RCC 7860 (cell line): ENCODE results near the gene SIAE.
"Not testable (repeated sequence)": the region's sequence is repeated elsewhere in the genome, so short reads cannot be mapped to it uniquely, and the experiment has no call there.

Experiments
- DNase-seq: peaks from one replicate; pipeline ENCODE4 v3.0.0-alpha.2; 2015; ENCODE audit warnings: low spot score
- FAIRE-seq: peaks from 2 replicates; lab custom pipeline; 2012; peaks lifted over from hg19 to GRCh38; lab: Jason Lieb, UNC

SIAE gene

GRCh38 chr11:124627546-124627945, 46.0 kb downstream of the SIAE start:
- FAIRE-seq = no peak
- DNase-seq = no peak

- no peak for DNase-seq
Measured at GRCh38 chr11:124625504-124626168, 47.9 kb downstream of the SIAE start.

GRCh38 chr11:124623861-124624525, 49.5 kb downstream of the SIAE start:
- FAIRE-seq (no peak), DNase-seq (no peak)

More at GRCh38 chr11:124625504-124626168, 47.9 kb downstream of the SIAE start:
- no peak for FAIRE-seq

- peak; percentile 66 for DNase-seq
- FAIRE-seq = no peak
Measured at GRCh38 chr11:124622531-124623451, 50.7 kb downstream of the SIAE start, which contains the start of gene TBRG1. Gene TBRG1 (plus strand): TSS chr11:124622864. CDS start chr11:124623084, 220 bp downstream.

- DNase-seq (no peak), FAIRE-seq (no peak)
Measured at GRCh38 chr11:124618863-124619262, 54.7 kb downstream of the SIAE start.

GRCh38 chr11:124612567-124613246, 60.8 kb downstream of the SIAE start:
- no peak for FAIRE-seq
- DNase-seq = no peak

- FAIRE-seq (no peak), DNase-seq (no peak)
Measured at GRCh38 chr11:124612045-124612444, 61.5 kb downstream of the SIAE start.

GRCh38 chr11:124611064-124611463, 62.5 kb downstream of the SIAE start, which contains the start of gene PANX3:
Gene PANX3 (plus strand): TSS chr11:124611428. CDS start chr11:124611557, 129 bp downstream.
- DNase-seq (no peak), FAIRE-seq (no peak)

- no peak for DNase-seq
- no peak for FAIRE-seq
Measured at GRCh38 chr11:124610295-124610694, 63.2 kb downstream of the SIAE start.

GRCh38 chr11:124608147-124608546, 65.4 kb downstream of the SIAE start:
- no peak for DNase-seq
- no peak for FAIRE-seq

GRCh38 chr11:124605719-124606118, 67.8 kb downstream of the SIAE start:
- DNase-seq (no peak), FAIRE-seq (no peak)

- not testable (repeated sequence) for FAIRE-seq, DNase-seq
Measured at GRCh38 chr11:124602723-124603122, 70.8 kb downstream of the SIAE start.

GRCh38 chr11:124602193-124602592, 71.3 kb downstream of the SIAE start:
- DNase-seq (peak; percentile 64), FAIRE-seq (no peak)

- DNase-seq (no peak), FAIRE-seq (no peak)
Measured at GRCh38 chr11:124600621-124601320, 72.8 kb downstream of the SIAE start.

GRCh38 chr11:124597626-124598025, 75.9 kb downstream of the SIAE start:
- no peak for FAIRE-seq
- DNase-seq = no peak

GRCh38 chr11:124595302-124595701, 78.2 kb downstream of the SIAE start:
- DNase-seq (no peak), FAIRE-seq (no peak)

- no peak for FAIRE-seq
- no peak for DNase-seq
Measured at GRCh38 chr11:124592627-124593026, 80.9 kb downstream of the SIAE start.

- no peak for FAIRE-seq
- DNase-seq = no peak
Measured at GRCh38 chr11:124591430-124591829, 82.1 kb downstream of the SIAE start.

- peak; percentile 50 for FAIRE-seq
- peak; percentile 16 for DNase-seq
Measured at GRCh38 chr11:124586238-124586860, 87.2 kb downstream of the SIAE start.
